Measurements from ENCODE around the gene SMIM34. TPM values are rescaled to one million over a fixed set of nuclear protein-coding genes. Genes with fewer than 3 reads are reported as not detected.

SMIM34 gene
- not detected in 2 replicates for total RNA-seq

GRCh38 chr21:34423805-34424204 is at the start of gene SMIM34:
Gene SMIM34 (minus strand): TSS chr21:34423951. CDS start chr21:34423839, 112 bp downstream.

GRCh38 chr21:34374940-34375618 is 48.7 kb downstream of the SMIM34 start, which contains the start of gene SMIM11:
Gene SMIM11 (plus strand): TSS chr21:34375507. CDS start chr21:34379505, 3,998 bp downstream.

Small RNA genes within 50 kb of the gene (small RNA-seq; reads per million reads assigned to genes)
- not detected for gene RF00614

Other genes with a start within 250 kb of the SMIM34 start
- gene KCNE2, start 59.9 kb downstream of the SMIM34 start, total RNA-seq = 0.16 TPM in 1 of 2 replicates, not detected in the other
- 7.9 and 10.4 TPM in 2 replicates for gene SMIM11, start 48.4 kb downstream of the SMIM34 start, total RNA-seq
- gene KCNE1, start 88.3 kb upstream of the SMIM34 start, total RNA-seq = 0.12 and 0.81 TPM in 2 replicates
- gene RCAN1, start 191.2 kb upstream of the SMIM34 start, total RNA-seq = 44.3 and 67.5 TPM in 2 replicates
- 0.12 TPM in 1 of 2 replicates, not detected in the other for gene CLIC6, start 245.0 kb upstream of the SMIM34 start, total RNA-seq